RWPE1 (cell line): Measurements from ENCODE around the gene CCL2.

Source experiments
- CTCF ChIA-PET: fragments of 350-600 bp; sonication (Branson Sonifier 250); formaldehyde crosslinking; extraction: SDS; loops from one replicate; lab custom pipeline; 2021; lab: Yijun Ruan, JAX
- POLR2A ChIA-PET: fragments of 400-600 bp; formaldehyde crosslinking; extraction: SDS; loops from one replicate; lab custom pipeline; 2020; ENCODE audit warnings: antibody characterized with exemption; ENCODE audit not compliant: low non-redundant PET; lab: Yijun Ruan, JAX
- DNase-seq: peaks from one replicate; pipeline ENCODE4 v3.0.0; 2012; ENCODE audit warnings: low spot score
- H3K27ac ChIP-seq: fragments of 450-650 bp; 2 replicates; pipeline ENCODE4 v1.5.1; 2017
- TF ChIP-seq, protein P1 (sequence below): fragments of 450-650 bp; conservative IDR thresholded peaks from 2 replicates; pipeline ENCODE4 v1.5.1; 2017; ENCODE audit warnings: low read depth, mild to moderate bottlenecking

The CCL2 gene

DNA sequence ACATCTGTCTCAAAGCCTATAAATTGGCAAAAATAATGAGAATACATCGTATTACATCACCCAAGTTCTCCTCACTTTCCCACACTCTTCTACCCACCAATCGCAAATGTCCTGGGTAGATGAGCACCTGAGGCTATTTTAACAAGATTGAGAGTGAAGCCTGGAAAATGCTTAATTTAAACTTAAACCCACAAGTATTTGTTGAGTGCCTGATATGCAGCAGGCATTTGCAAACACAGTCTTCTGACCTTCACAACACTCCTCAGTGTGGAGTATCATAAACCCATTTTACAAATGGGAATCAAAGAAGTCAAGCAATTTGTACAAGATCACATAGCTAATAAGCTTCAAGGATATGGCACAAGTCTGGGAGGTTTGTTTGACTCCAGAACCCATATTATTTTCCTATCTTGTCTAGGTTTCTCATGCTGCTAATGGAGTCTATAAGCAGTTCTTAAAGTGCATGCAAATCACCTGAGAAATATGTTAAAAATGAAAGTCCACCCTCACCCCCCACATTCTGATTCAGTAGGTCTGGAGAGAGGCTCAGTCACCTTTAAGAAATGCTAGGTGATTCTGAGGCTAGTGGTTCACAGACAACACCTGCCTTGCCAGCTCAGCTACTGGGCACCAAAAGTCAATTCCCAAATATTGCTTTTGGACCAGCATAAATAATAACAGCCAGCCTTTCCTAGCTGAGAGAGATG, 34.9 kb upstream of the CCL2 start:
- no peak overlapping the region for H3K27ac ChIP-seq
- POLR2A ChIA-PET, result no interaction called here
- TF ChIP-seq, protein P1, sequence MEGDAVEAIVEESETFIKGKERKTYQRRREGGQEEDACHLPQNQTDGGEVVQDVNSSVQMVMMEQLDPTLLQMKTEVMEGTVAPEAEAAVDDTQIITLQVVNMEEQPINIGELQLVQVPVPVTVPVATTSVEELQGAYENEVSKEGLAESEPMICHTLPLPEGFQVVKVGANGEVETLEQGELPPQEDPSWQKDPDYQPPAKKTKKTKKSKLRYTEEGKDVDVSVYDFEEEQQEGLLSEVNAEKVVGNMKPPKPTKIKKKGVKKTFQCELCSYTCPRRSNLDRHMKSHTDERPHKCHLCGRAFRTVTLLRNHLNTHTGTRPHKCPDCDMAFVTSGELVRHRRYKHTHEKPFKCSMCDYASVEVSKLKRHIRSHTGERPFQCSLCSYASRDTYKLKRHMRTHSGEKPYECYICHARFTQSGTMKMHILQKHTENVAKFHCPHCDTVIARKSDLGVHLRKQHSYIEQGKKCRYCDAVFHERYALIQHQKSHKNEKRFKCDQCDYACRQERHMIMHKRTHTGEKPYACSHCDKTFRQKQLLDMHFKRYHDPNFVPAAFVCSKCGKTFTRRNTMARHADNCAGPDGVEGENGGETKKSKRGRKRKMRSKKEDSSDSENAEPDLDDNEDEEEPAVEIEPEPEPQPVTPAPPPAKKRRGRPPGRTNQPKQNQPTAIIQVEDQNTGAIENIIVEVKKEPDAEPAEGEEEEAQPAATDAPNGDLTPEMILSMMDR, result no peak
- no peak for DNase-seq
- CTCF ChIA-PET, result no interaction called here

DNA sequence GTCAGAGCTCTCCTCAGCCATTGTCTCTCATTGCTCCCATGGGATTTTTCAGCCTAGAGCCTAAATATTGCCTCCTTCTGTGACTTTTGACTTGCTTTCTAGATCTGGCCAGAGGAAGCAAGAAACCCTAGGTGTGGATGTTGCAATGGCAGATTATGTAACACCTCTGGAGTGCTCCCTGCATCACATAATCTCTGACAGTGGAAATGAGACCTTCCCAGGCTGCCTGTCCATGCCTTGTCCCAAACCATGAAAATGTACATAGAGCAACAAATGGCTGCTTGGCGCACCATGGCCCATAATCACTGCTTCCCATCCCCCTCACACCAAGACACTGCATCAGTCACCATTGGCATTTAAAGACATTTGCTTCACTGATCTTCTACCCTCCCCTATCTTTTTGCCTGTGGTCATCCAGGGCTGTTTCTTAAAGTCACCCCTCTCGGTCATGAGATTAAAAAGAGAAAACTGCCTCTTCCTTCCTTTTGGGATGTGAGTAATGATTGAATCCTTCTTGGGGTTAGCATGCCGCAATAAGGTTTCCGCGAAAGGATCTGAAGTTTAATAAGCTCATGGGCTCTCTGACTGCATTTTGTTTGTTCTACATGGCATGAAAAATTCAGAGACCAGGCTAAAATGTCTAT, 34.2 kb upstream of the CCL2 start:
- DNase-seq, result no peak
- TF ChIP-seq, protein P1, result no peak
- ChIA-PET CTCF (no interaction called here), POLR2A (no interaction called here)
- H3K27ac ChIP-seq, result no peak overlapping the region

DNA sequence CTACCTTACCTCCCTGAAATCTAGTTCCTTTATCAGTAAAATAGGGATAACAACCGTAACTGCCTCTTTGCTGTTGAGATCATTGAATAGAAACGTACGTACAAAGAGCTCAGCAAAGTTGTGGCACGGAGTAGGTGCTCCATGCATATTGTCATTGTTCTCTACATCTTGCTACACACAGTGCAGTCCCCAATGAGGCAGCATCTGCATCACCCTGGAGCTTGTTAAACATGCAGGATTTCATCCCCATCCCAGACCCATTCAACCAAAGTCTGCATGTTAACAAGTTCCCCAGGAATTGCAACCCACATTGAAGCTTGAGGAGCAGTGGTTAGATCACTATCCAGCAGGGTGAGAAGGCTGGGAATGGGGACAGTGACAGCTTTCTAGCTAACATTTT, 33.7 kb upstream of the CCL2 start:
- ChIA-PET POLR2A (no interaction called here), CTCF (no interaction called here)

DNA sequence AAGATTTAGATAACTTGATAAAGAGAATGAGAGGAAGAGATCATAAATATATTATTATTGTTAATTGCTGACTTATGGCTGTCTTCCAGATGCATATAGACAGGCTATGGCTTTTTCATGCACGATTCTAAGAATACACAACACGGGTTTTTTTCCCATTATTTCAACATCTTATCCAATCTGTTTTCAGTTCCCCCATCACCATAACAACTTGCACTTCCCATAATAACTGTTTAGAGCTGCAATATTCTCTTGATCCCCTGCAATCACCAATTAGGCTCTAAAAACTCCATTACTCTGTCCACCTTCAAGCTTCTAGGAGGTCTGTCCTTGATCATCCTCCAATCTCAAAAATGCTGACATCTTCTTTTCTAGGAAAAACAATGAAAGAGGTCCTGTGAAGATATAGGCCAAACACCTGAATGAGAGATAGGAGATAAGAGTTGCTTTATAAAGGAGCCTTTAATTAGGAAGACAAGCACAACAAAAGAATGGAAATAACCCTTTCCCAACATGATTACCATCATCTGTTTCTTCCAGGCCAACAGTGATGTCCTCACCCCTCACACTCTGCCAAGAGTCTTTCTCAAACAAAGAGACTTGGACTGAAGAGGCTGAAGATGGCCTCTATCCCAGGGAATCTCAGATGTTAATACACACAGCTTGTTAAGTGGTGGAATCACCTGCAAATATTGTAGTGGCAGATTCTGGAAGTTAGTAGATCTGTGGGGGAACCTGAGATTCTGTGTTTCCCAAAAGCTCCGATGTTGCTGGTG, 32.2 kb upstream of the CCL2 start:
- TF ChIP-seq, protein P1, result no peak
- DNase-seq, result no peak
- ChIA-PET CTCF (interaction anchor here (0.6 to 0.8 kb wide), 2 partner anchors 17 to 87 kb away, joined by 4 to 5 read pairs; no protein-coding TSS in a partner anchor), POLR2A (no interaction called here)
- H3K27ac ChIP-seq, result no peak overlapping the region

More for the DNA sequence above, 33.7 kb upstream of the CCL2 start:
- no peak overlapping the region for H3K27ac ChIP-seq
- TF ChIP-seq, protein P1, result no peak
- DNase-seq, result no peak

DNA sequence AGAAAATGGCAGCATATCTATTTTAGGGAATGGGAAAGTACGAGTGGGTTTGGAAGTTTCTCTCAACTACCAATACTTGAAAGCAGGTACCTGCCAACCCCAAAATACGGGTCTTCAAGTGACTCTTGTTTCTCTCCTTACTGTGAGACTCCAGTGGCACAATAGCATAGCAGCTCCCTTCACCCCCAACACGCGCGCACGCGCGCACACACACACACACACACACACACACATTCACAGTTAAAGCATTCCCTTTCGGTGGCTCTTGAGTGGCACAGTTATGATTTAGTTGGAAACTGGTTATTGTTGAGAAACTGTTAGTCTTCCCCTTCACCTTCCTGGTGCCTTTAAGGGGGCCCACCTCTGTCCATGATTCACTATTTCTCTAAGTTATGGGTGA, 30.0 kb upstream of the CCL2 start:
- TF ChIP-seq, protein P1, result no peak
- no peak for DNase-seq
- no peak overlapping the region for H3K27ac ChIP-seq
- ChIA-PET POLR2A (no interaction called here), CTCF (interaction anchor here (0.6 kb wide), 1 partner anchor 136 kb away, joined by 3 read pairs; no protein-coding TSS in a partner anchor)

DNA sequence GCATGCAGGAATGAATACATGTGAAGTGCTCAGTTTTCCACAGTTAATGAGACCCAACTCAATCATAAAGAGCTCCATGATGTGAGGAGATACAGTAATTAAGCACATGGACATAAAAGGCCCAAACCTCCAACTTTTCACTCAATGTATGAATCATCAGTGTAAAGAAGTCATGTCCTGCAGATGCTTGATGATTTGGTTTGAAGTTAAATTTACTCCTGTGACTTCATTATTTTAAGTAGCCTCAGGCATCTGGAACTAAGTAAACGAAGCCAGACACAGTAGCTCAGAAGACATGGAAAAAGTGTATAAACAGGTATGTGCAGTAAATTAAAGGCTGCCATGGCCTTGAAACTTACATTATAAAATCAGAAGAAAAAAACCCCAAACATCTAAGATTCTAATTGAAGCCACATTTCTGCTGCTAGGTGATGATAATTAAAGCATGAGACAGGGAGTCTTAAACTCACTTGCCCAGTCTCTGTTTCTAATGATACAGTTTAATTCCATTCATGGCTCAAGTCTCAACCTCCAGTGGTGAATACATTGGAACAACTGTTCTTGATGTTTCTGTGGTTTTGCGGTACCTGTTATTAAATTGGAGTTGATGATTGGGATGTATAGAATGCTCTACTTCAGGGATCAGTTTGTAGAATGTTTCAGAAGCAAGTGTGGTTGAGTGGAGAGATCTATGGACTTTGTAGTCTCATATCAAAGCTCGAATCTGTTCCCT, 28.9 kb upstream of the CCL2 start:
- TF ChIP-seq, protein P1, result no peak
- ChIA-PET POLR2A (no interaction called here), CTCF (no interaction called here)
- H3K27ac ChIP-seq, result no peak overlapping the region
- no peak for DNase-seq
